Inflammatory macrophage treated with lipopolysaccharide for 1 hour (primary cell): ENCODE measurements around the gene VAV1.
"Not testable (repeated sequence)": the region's sequence is repeated elsewhere in the genome, so short reads cannot be mapped to it uniquely, and the experiment has no call there.

ENCODE experiments used
- DNase-seq, 2 donors: peaks; one replicate each; pipeline ENCODE4 v3.0.0-alpha.2; 2020 to 2022

Gene VAV1

GRCh38 chr19:6737284-6737872 is 35.1 kb upstream of the VAV1 start, which contains the start of gene GPR108:
Gene GPR108, minus strand, starts transcription at chr19:6737580. Its CDS starts 4 bp downstream, at chr19:6737576.
- peak; percentile 99 to 100 for DNase-seq

GRCh38 chr19:6737873-6738786 is 34.4 kb upstream of the VAV1 start:
- peak; percentile 75 to 76 for DNase-seq

DNA sequence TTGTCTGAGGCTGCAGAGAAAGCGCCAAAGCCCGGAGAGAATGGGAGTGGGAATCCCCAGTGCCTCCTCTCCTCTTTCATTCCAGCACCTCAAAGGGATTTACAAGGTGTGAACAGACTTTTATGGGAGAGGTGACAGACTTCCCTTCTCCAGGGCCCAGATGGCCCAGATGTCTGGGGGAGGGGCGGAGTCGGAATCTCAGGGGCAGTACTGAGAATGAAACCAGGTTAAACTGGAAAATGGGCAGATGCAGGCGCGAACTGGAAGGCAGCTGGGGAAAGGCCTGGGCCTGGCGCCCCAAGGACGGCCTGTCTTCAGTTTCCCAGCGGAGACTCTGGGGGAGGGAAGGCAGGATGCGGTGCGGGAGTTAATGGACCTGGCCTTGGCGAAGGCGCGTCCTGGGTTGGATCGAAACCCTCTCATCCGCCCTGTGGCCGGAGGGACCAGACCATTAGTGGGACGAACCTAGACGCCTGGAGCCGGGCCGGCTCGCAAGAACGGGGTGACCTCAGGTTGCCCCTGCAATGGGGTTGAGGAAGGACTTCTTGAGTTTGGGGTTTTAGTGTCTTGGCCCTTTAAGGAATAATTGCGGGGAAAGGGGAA is 33.6 kb upstream of the VAV1 start:
- DNase-seq: no peak

DNA sequence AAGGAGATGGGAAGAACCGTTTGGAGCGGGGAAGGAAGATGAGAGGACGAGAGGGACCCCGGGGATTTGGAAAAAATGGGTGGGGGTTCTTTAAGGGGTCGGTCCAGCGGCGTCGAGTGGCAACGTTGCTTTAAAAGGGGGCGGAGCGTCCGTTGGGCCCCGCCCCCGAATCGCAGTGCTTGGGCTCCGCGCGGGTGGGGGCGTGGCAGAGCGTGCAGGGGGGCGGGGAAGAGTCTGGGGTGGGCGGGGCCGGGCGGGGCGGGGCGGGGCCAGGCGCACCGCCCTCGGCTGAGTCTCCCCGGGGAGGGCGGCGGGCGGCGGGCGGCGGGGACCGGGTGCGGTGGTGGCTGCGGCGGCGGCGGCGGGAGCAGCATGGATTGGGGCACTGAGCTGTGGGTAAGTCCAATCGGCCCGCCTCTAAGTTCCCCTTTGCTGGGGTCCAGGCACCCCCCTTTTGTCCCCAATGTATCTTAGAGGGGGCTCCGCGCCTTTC is 33.1 kb upstream of the VAV1 start, which contains the start of gene TRIP10:
Gene TRIP10, plus strand, starts transcription at position 291 of the 493 bp plus-strand sequence. Its CDS starts 82 bp downstream, at position 373.
- peak; percentile 68 to 92 for DNase-seq

- DNase-seq: peak; percentile 67 to 86
These were observed 32.5 kb upstream of the VAV1 start for GRCh38 chr19:6739883-6740588.

DNA sequence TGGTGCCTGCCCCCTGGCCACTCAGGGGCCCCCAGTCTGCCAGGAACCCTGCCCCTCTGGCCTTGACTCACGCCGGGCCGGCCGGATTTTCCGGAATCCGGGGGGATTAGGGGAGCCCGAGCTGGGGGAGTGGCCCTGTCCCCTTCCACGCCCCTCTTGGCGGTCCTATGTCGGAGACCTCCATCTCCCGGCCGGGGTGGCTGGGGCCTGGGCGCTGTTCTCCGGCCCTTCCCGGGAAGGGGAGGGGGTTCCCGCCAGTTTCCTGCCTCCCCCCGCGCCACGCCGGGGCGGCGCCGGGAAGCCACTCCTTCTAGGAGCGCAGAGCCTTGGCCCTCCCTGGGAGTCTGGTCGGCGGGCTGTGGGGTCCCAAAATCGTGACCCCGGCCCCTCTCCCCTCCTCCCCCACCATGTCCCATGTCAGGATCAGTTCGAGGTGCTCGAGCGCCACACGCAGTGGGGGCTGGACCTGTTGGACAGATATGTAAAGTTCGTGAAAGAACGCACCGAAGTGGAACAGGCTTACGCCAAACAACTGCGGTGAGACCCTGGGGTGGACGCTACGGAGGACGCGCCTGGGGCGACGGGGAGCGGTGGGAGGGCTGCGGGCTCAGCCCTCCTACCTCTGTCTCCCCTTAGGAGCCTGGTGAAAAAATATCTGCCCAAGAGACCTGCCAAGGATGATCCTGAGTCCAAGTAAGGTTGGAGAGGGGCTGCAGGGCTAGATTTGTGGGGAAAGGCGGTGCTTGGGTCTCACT is 31.7 kb upstream of the VAV1 start:
- peak in 1 of 2 donors; percentile 57 for DNase-seq

GRCh38 chr19:6743066-6743465 is 29.4 kb upstream of the VAV1 start:
- no peak for DNase-seq

DNA sequence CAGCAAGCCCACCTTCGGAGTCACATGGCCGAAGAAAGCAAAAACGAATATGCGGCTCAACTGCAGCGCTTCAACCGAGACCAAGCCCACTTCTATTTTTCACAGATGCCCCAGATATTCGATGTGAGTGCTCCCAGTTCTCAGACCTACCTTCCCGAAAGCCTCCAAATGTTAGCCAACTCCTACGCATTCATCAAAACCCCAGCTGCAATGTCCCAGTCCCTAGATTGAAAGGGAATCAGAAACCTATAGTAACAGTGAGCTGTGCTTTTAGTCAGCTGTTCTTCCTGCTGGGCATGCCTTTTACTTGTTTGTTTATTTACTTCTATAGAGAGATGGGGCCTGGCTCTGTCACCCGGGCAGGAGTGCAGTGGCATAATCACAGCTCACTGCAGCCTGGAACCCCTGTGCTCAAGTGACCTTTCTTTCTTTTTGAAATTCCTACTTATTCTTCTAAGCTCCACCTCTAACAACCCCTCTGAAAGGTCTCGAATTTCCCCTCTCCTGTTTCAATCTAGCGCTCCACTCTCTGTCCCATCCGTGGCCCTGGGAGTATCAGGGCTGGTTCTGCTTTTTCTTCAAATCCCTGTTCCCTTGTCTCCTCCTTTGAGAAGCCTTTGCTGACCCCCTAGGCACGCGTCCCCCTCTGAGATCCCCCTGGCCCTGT is 28.7 kb upstream of the VAV1 start:
- DNase-seq: no peak

GRCh38 chr19:6744381-6745301 is 27.9 kb upstream of the VAV1 start:
- DNase-seq: no peak

DNA sequence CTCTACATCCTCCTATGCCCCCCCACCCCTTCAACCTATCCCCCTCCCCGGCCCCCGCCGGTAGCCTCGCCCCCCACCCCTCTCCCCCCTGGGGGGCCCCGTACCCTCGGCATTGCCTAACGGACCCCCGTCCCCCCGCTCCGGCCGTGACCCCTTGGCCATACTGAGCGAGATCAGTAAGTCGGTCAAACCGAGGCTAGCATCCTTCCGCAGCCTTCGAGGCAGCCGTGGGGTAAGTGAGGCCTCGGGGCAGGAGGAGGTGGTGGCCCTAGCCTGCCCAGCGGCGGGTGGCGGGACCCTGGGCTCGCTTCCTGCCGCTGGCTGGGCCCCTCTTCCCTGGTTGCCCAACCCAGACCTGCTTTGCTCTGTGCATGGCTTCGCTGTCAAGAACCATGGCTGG is 26.5 kb upstream of the VAV1 start:
- no peak for DNase-seq

- DNase-seq: not testable (repeated sequence)
These were observed 24.0 kb upstream of the VAV1 start for GRCh38 chr19:6748543-6748942.

DNA sequence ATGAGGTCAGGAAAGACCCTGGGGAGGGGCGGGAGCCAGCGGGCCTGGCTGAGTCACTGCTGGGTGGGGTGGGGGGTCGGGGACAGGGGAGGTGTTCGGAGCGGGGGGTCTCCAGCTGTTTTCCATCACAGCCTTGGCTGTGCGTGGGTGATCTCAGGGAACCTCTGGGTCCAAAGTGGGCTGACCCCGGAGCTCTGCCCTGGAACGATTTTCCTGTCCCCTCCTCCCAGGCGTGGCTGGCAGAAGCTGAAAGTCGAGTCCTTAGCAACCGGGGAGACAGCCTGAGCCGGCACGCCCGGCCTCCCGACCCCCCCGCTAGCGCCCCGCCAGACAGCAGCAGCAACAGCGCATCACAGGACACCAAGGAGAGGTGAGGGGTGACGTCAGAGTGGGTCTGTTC is 22.4 kb upstream of the VAV1 start:
- no peak for DNase-seq

- no peak for DNase-seq
These were observed 21.3 kb upstream of the VAV1 start for GRCh38 chr19:6751189-6751588.

DNA sequence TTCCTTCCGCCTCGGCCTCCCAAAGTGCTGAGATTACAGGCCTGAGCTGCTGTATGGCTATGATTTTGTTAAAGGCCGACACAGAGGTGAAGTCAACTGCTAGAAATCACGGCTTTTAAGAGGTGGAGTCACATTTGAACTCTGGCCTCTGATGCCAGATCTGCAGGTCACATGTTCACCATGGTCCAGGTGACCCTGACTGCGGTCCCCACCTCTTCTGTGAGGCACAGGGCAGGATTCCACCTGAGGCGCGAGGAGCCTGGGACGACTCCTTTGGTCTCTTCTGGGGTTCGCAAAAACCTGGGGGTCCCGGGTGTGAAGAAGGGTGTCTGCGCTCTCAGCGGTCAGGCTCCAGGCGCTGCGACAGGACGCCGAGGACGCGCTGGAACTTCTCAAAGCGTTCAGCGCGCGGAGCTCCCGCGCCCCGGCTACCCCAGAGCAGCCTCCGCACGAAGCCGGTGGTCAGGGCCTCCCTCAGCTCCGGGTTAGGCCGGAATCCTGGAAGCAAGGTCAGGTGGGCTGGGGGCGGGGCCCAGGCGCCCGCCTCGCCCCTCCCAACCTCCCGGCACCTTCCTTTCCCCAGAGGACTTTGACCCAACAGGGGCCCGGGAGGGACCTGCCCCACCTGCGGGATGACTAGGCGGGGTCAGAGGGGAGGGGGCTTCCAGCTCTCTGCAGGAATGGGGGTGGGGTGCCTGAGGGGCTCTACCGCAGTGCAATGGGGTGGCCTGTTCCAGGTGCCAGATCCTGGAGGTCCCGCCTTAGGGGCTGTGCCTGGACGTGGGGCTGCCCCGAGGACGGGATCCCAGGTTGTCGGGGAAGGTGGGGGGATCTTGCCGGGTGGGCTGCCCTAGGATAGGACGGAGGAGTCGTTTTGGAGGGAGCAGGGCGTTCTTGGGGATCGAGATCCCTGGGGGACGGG is 20.0 kb upstream of the VAV1 start:
- DNase-seq: no peak

GRCh38 chr19:6753178-6754031 is 19.1 kb upstream of the VAV1 start:
- peak; percentile 81 to 92 for DNase-seq

GRCh38 chr19:6754136-6754535 is 18.4 kb upstream of the VAV1 start:
- DNase-seq: no peak

- DNase-seq: no peak
These were observed 17.6 kb upstream of the VAV1 start for GRCh38 chr19:6754653-6755463.
